Measurements from ENCODE around the gene TRAF7. TPM values are rescaled to one million over a fixed set of nuclear protein-coding genes. Genes with fewer than 3 reads are reported as not detected.
"Not testable (repeated sequence)": the region's sequence is repeated elsewhere in the genome, so short reads cannot be mapped to it uniquely, and the experiment has no call there.

The TRAF7 gene
- total RNA-seq, 1 donor from 2014 or later: 102 TPM

GRCh38 chr16:2121853-2122252 lies 33.7 kb upstream of the TRAF7 start:
- DNase-seq (ENCODE audit: extremely low read depth, low read depth, low spot score): no peak

DNA sequence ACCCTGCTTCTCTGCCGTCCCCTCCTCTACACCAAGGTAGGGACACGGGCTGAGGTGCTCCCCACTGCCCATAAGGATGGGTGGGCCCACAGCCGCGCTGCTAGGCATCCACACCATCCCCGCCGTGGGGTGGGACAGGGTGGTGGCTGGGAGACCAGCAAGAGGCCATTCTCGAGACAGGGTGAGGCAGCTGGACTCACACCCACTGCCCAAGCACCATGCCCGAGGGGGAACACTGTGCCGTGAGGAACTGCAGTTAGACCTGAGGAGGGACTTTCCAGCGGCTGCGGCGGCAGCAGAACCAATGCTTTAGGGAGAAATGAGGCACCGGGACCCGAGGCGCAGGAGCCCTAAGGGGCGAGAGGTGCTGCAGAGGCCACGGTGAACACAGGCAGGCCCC lies 33.2 kb upstream of the TRAF7 start:
- DNase-seq (ENCODE audit: extremely low read depth, low read depth, low spot score): no peak

DNA sequence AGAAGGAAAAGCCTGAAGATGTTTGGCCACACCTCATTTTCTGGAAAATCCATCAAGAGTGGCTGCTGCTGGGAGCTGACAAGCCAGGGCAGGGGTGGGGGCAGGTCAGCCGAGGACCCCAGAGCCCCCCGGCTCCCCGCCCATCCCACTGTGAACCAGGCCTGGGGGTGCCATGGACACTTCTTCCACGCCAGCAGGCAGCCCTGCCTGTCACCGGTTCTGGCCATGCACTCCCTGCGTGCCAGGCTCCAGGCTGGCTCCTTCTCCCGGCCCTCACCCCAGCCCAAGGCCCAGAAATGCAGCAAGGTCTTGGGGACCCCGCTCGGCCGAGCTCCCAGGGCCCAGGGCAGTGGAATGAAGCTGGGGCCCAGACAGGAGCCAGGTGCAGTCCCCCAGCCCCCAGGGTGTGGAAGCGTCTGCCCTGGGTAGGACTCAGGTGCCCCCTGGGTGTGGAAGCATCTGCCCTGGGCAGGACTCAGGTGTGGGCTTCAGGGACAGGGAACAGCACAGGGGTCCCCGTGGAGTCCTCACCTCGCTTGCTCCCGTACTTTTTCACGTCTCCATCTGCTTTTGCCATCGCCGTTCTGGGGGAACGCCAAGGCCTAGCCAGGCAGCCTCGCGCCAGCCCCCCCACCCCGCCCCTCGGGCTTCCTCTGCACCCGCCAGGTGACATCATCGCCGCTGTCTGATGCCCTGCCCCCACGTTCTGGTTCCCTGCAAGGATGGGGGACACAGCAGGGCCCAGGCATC lies 32.5 kb upstream of the TRAF7 start:
- DNase-seq (ENCODE audit: extremely low read depth, low read depth, low spot score): not testable (repeated sequence)

DNA sequence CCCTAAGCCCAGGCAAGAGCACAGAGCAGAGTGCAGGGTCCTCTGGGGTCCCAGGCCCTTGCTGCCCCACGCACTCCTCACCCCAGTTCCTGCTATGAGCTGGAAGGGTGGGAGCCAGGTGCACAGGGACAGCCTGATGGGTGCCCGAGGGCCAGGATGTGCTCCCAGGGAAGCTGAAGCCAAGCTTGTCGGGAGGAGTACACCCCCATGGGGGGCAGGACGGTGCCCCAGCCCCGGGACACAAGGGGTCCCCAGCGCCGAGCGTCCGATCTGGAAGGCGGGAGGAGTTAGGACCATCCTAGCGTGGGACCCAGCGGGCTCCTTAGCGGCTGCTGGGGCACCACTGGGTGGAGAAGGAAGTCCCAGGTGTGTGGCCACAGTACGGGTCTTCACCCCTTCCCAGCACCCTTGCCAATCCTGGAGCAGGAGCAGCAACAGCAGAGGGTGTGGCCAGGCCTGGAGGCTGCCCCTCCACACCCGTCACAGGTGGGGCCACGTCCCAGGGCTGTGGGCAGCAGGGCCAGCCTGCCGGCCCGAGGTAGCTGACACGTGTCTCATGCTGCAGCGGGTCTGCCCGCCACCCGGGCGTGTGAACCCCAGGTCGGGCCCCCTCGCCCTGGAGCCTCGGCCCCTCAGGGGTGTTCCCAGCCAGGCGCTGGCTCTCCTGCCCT lies 31.7 kb upstream of the TRAF7 start:
- DNase-seq (ENCODE audit: extremely low read depth, low read depth, low spot score): not testable (repeated sequence)

GRCh38 chr16:2124377-2124693 lies 31.2 kb upstream of the TRAF7 start:
- not testable (repeated sequence) for DNase-seq (ENCODE audit: extremely low read depth, low read depth, low spot score)

DNA sequence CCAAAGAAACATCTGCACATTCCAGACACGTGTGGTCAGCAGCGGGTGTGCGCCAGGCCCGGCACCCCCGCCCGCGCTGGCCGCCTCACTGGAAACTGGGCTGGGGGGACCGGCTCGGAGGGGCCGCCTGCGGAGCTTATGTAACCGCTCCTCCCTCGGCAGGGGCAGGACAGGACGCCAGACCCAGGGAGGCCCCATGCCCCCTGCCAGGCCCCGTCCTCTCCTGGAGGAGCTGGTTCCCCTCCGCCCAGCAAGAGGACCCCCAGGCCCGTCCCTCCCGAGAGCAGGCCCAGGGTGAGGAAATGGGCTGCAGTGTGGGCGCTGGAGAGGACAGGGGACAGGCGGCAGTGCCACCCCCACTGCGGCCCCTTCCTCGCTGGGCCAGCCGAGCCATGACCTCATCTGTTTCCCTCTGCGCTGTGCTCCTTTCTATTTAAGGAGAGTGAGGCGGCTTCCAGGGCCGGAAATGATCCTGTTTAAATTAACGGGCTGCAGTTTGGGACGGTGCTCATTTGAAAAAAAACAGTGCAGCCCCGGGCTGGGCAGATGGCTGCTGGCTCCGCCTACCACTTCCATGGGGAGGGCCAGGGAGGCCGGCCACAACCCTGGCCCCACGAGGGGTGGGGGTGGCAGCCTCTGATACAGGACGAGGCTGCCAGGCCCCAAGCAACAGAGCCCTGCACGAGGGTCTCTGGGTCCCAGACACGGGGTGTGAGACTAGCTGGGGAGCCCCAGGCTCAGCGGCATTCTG lies 30.7 kb upstream of the TRAF7 start:
- DNase-seq (ENCODE audit: extremely low read depth, low read depth, low spot score): not testable (repeated sequence)

GRCh38 chr16:2125609-2126008 lies 30.0 kb upstream of the TRAF7 start:
- not testable (repeated sequence) for DNase-seq (ENCODE audit: extremely low read depth, low read depth, low spot score)

DNA sequence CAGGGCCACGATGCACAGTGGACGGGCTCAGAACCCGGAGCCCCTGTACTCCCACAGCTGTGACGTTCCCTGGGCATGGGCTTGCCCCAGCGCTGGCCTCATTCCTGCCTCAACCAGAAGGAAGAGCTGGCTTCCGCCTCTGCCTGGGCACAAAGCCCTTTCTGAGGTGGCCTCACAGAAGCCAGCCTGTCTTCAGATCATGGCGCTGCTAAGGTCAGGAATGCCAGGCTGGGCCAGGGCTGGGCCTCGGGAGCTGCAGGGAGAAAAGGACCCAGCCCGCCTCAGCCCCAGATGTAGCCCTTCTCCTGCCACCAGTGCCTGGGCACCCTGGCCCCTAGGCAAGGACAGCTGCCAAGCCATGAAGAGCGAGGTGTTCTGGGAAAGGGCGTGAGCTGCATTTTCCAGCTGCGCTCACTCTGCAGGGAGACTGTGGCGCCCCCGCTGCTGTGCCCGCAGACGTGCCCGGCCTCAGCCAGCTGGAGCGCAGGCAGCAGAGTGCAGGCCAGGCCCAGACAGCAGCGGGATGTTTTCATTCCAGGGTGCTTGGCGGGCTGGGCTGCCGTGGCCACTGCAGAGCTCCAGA lies 29.3 kb upstream of the TRAF7 start:
- DNase-seq (ENCODE audit: extremely low read depth, low read depth, low spot score): not testable (repeated sequence)

DNA sequence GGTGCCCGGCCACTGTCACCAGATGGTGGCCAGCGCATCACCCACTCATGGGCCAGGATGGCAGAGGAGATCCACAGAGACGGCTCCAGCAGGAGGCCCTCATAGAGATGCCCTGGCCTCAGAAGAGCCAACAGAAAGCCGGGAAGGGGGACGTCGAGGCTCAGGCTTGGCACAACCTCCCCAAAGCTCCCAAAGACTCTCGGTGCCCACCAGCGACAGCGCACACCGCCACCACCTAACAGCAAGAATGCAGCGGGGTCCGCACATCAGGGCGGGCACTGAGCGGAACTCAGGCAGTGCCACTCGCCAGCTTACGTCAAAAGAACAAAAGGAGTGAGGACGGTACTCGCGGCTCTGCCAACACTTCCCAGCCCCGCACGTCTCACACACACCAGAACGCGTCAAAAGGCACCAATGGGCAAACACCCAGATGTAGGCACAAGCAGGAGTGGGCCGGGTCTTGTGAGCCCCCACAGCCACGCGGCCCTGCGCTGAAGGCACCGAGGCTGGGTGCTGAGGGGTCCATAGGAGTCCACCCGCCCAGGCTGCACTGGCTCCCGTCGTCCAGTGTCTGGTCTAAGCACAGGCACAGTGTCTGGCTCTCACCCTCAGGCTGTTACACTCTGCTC lies 28.5 kb upstream of the TRAF7 start:
- DNase-seq (ENCODE audit: extremely low read depth, low read depth, low spot score): not testable (repeated sequence)

DNA sequence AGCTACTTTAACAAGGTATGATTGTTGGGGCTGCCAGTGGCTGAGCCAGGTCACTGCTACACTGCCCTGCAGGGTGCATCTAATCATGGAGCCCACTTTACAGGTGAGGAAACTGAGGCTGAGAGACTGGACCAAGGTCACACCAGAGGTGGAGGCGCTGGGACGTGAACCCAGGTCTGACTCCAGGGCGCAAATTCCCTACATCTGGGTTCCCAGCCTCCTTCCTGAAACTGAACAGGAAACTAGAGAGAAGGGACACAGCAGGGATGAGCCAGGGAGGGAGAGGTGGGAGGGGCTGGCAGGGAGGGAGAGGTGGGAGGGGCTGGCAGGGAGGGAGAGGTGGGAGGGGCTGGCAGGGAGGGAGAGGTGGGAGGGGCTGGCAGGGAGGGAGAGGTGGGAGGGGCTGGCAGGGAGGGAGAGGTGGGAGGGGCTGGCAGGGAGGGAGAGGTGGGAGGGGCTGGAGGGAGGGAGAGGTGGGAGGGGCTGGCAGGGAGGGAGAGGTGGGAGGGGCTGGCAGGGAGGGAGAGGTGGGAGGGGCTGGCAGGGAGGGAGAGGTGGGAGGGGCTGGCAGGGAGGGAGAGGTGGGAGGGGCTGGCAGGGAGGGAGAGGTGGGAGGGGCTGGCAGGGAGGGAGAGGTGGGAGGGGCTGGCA lies 27.8 kb upstream of the TRAF7 start:
- DNase-seq (ENCODE audit: extremely low read depth, low read depth, low spot score): not testable (repeated sequence)

- DNase-seq (ENCODE audit: extremely low read depth, low read depth, low spot score): not testable (repeated sequence)
Measured at GRCh38 chr16:2129251-2129650, 26.3 kb upstream of the TRAF7 start.

DNA sequence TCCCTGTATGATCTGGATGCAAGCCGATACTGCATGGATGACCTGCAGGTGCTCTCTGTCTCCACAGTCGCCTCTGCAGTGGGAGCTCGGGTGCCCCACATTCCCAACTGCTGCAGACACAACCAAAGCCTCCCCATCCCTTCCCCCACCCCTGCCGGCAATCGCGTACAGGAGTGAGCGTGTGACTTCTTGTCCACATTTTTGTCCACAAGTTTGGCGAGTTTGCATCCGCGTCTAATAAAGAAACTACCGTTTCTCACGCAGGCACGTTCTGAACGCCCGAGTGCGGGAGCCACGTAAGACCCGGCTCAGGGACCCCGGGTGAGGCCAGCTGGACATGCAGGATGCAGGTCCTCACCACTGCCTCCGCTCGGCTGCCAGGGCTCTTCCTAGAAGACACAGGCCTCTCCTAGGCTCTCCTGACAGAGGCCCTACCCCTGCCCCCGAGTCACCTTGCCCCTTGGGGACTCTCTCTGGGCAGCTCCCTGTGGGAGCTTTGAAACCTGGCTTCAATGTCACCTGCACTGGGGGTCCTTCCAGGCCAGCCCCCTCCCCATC lies 25.6 kb upstream of the TRAF7 start:
- DNase-seq (ENCODE audit: extremely low read depth, low read depth, low spot score): not testable (repeated sequence)

DNA sequence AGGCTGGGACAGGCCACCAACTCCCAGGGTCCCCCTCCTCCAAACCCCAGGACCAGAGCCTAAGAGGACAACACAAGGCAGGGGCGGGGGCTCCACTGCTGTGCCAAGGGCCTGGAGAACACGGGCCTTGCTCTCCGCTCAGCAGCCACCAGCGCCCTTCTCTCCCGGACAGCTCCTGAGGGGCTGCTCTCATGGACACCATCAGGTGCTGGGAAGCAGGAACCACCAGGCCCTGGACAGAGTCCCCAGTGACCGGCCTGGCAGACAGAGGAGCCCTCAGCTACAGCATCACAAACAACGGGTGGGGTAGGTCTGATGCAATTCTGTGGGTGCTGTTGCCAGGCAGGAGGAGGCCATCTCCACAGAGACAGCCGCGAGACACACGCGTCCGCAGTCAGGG lies 21.8 kb upstream of the TRAF7 start:
- not testable (repeated sequence) for DNase-seq (ENCODE audit: extremely low read depth, low read depth, low spot score)

- not testable (repeated sequence) for DNase-seq (ENCODE audit: extremely low read depth, low read depth, low spot score)
Measured at GRCh38 chr16:2135071-2135470, 20.5 kb upstream of the TRAF7 start.

- not testable (repeated sequence) for DNase-seq (ENCODE audit: extremely low read depth, low read depth, low spot score)
Measured at GRCh38 chr16:2135770-2136490, 19.7 kb upstream of the TRAF7 start, which contains the start of gene PKD1. TSS of gene PKD1 (minus strand) at chr16:2135898. CDS start at chr16:2135689, 209 bp downstream.

- DNase-seq (ENCODE audit: extremely low read depth, low read depth, low spot score): no peak
Measured at GRCh38 chr16:2142942-2143877, 12.4 kb upstream of the TRAF7 start.

GRCh38 chr16:2143878-2144485 lies 11.6 kb upstream of the TRAF7 start:
- DNase-seq (ENCODE audit: extremely low read depth, low read depth, low spot score): no peak

- DNase-seq (ENCODE audit: extremely low read depth, low read depth, low spot score): no peak
Measured at GRCh38 chr16:2145843-2146242, 9.7 kb upstream of the TRAF7 start.

Measured in glomerular endothelial cell (primary cell).